ENCODE measurements around the gene PRLR. TPM values are rescaled to one million over a fixed set of nuclear protein-coding genes. Genes with fewer than 3 reads are reported as not detected.

The PRLR gene
- total RNA-seq, 3 donors from 2014 or later (not counting 1 experiment from before 2014, with no cell fraction given) = 0.05 to 0.16 (median 0.09) TPM

DNA sequence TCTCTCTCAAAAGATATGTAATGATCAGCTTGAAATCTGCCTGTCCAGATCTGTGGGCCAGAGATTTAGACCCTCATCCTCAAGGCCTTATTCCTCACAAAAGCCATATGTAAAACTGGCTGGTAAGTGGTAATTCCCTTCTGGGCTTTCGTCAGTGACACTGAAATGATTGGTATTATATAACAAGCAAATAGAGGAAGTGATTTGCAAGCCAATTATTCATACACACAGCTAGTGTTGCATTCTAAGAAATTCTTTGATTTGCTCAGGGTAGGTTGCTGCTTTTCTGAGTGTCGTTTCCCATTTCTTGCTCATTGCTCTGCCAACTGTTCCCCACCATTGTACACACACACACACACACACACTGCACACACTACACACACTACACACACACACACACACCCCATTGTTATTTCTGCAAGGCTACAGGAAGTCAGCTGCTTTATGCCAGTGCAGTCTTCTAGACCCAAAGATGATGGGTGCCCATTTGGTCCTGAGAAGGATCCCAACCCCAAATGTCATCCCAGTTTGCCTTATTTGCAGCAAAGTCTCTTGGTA is 76.8 kb downstream of the PRLR start:
- WGBS (ENCODE audit: insufficient coverage) = 72% methylated on average over 1 of the region's 2 CpGs
- DNase-seq (no peak), ATAC-seq (no peak)
- Mint-ChIP-seq H3K4me1 (no peaks in the 10 kb centered on the region), H3K4me3 (no peak overlapping the region), H3K27me3 (ENCODE audit: low read depth in 2 of 2) (no peaks in the 10 kb centered on the region), H3K36me3 (no peaks in the 10 kb centered on the region), H3K27ac (no peak overlapping the region), H3K9me3 (peaks cover 5% of the 10 kb centered on the region in 2 donors)
- H3K27ac ChIP-seq (ENCODE audit: low read length) = no peak overlapping the region
- TF ChIP-seq CTCF (IDR thresholded peaks at IDR 0.05) = no peak
- H3K36me3 ChIP-seq (ENCODE audit: control insufficient read depth, insufficient read depth, low read length) = no peaks in the 10 kb centered on the region
- no peaks in the 10 kb centered on the region for H3K4me1 ChIP-seq (ENCODE audit: control insufficient read depth, insufficient read depth, low read length)
- no peaks in the 10 kb centered on the region for H3K27me3 ChIP-seq (ENCODE audit: control insufficient read depth, insufficient read depth, low read length)
- no peaks in the 10 kb centered on the region for H3K9me3 ChIP-seq (ENCODE audit: control insufficient read depth, insufficient read depth, low read length)
- no peak overlapping the region for H3K4me3 ChIP-seq (ENCODE audit: low read length)
- intact Hi-C loops (cut with micrococcal nuclease) = no loop called here

DNA sequence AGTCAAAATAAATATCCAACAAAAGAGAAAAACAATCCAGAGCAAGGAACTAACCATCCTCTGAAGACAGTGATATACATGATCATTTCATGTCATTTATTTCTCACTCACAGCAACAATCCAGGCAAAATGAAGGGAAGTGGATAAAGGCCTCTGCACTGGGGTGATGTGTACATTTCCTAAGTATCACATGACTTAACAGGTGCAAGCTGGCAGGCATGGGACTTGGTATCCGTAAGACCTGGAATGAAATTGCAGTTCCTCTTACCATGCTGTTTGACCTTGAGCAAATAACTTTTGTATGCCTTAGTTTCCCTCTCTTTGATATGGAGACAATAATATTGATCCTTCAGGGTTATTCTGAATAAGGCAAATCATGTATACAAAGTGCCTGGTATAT is 77.6 kb downstream of the PRLR start:
- H3K27me3 ChIP-seq (ENCODE audit: control insufficient read depth, insufficient read depth, low read length) = no peaks in the 10 kb centered on the region
- Mint-ChIP-seq H3K27me3 (ENCODE audit: low read depth in 2 of 2) (no peaks in the 10 kb centered on the region), H3K36me3 (no peaks in the 10 kb centered on the region), H3K4me3 (no peak overlapping the region), H3K9me3 (peaks cover 5% of the 10 kb centered on the region in 2 donors), H3K4me1 (no peaks in the 10 kb centered on the region), H3K27ac (no peak overlapping the region)
- ATAC-seq = no peak
- H3K9me3 ChIP-seq (ENCODE audit: control insufficient read depth, insufficient read depth, low read length) = no peaks in the 10 kb centered on the region
- no peak overlapping the region for H3K27ac ChIP-seq (ENCODE audit: low read length)
- no peaks in the 10 kb centered on the region for H3K36me3 ChIP-seq (ENCODE audit: control insufficient read depth, insufficient read depth, low read length)
- intact Hi-C loops (cut with micrococcal nuclease) = no loop called here
- no peaks in the 10 kb centered on the region for H3K4me1 ChIP-seq (ENCODE audit: control insufficient read depth, insufficient read depth, low read length)
- WGBS (ENCODE audit: insufficient coverage) = 100% methylated on average over 1 of the region's 1 CpG
- H3K4me3 ChIP-seq (ENCODE audit: low read length) = no peak overlapping the region
- DNase-seq = no peak
- TF ChIP-seq CTCF (IDR thresholded peaks at IDR 0.05) = no peak

- Histone ChIP-seq H3K27ac (ENCODE audit: low read length) (no peak overlapping the region), H3K36me3 (ENCODE audit: control insufficient read depth, insufficient read depth, low read length) (no peaks in the 10 kb centered on the region), H3K4me1 (ENCODE audit: control insufficient read depth, insufficient read depth, low read length) (no peaks in the 10 kb centered on the region), H3K9me3 (ENCODE audit: control insufficient read depth, insufficient read depth, low read length) (no peaks in the 10 kb centered on the region), H3K4me3 (ENCODE audit: low read length) (no peak overlapping the region), H3K27me3 (ENCODE audit: control insufficient read depth, insufficient read depth, low read length) (no peaks in the 10 kb centered on the region)
- intact Hi-C loops (cut with micrococcal nuclease) = no loop called here
- Mint-ChIP-seq H3K27me3 (ENCODE audit: low read depth in 2 of 2) (peaks cover 0 to 2% of the 10 kb centered on the region in 2 donors), H3K4me1 (no peaks in the 10 kb centered on the region), H3K4me3 (no peak overlapping the region), H3K9me3 (peaks cover 2 to 3% of the 10 kb centered on the region in 2 donors), H3K27ac (no peak overlapping the region), H3K36me3 (no peaks in the 10 kb centered on the region)
- ATAC-seq (no peak), DNase-seq (no peak)
- TF ChIP-seq CTCF (IDR thresholded peaks at IDR 0.05) = no peak
- 91% methylated on average over 1 of the region's 1 CpG for WGBS (ENCODE audit: insufficient coverage)
Measured at GRCh38 chr5:35151146-35151920, 79.0 kb downstream of the PRLR start.

Measured in natural killer cell (primary cell).